Measurements from ENCODE around the gene DNAAF5.
"Not testable (repeated sequence)": the region's sequence is repeated elsewhere in the genome, so short reads cannot be mapped to it uniquely, and the experiment has no call there.

DNAAF5 gene

DNA sequence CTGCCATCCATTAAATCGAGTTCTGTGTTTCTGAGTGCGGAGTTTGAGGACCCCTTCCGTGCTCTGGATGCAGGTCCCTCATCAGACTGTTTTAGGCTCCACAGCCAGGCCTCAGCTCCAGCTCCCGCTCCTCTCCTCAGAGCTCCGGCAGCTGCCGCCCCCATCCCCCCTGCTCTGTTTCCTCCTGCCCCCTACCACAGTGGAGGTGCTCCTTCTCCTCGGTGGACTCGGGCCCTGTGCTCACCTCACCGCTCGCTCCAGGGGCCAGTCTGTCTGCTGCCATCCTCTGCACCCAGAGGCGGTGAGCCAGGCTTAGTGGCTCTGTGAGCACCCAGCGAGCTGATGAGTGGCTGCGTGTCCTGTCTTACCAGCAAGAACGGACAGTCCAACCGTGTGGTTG, 21.9 kb downstream of the DNAAF5 start:
- DNase-seq, result no peak

DNA sequence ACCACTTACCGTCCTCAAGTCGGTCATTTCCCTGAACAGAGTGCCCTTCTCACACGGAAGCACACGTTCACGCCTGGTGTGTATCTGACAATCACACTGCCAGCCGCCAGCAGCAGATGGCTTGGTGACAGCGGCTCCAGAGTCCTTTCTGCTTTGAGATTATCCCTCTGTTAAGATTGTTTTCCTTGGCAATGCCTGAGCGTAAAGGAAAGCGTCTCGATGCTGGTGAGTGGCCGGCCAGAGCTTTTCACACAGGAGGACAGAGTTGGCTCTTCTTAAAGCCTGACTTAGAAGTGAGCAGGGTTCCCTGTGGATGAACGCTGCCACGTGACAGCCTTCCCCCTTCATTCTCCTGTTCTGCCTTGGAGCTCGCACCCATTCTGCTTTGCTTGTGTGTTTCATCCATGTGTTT, 22.6 kb downstream of the DNAAF5 start:
- no peak for DNase-seq

DNA sequence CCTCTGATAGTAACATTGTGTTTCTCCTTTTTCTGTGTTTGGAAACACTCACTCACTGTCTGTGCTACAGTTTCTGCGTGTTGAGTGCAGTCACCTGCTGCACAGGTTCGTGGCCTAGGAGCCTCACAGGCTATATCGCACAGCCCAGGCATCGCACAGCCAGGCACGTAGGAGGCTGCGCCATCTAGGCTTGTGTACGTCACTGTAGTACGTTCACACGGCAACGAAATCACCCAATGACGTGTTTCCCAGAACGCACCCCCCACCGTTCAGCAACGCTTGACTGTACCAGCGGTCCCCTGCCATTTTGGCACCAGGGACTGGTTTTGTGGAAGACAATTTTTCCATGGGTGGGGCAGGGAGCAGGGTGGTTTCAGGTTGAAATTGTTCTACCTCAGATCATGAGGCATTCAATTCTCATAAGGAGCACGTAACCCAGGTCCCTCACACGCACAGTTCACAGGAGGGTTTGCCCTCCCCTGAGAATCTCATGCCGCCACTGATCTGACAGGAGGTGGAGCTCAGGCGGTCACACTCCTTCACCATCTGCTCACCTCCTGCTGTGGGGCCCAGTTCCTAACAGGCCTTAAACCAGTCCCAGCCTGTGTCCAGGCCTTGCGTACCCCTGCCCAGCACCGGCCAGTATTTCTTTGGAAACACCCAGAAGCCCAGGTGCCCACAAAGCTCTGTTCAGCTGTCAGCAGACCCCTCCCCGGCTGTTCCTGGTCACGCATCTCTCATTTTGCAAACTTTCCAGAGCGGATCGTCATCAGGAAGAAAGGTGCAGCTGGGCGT, 23.8 kb downstream of the DNAAF5 start:
- DNase-seq, result no peak

DNA sequence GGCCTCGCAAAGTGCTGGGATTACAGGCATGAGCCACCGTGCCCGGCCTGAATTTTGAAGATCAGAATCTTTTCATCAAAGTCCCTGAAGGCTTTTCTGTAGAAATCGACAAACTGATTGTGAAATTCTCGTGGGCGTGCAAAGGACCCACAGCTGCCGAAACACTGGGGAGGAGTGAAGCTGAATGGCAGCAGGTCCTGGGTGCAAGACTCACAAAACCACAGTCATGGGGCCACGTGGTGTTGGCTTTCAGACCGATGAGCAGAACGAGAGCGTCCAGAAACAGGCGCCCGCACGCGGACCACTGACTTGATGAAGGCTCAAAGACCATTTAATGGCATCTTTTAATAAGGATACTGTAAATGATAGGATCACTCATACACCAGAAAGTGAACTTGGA, 25.3 kb downstream of the DNAAF5 start:
- no peak for DNase-seq

DNA sequence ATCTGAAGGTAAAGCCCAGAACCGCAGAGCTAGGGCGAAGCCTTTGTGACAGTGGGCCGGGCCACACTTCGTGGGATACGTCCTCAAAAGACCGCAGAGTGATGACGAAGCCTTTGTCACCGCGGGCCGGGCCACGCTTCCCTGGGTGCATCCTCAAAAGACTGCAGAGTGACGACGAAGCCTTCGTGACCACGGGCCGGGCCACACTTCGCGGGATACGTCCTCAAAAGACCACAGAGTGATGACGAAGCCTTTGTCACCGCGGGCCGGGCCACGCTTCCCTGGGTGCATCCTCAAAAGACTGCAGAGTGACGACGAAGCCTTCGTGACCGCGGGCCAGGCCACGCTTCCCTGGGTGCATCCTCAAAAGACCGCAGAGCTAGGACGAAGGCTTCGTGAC, 25.8 kb downstream of the DNAAF5 start:
- DNase-seq, result not testable (repeated sequence)

DNA sequence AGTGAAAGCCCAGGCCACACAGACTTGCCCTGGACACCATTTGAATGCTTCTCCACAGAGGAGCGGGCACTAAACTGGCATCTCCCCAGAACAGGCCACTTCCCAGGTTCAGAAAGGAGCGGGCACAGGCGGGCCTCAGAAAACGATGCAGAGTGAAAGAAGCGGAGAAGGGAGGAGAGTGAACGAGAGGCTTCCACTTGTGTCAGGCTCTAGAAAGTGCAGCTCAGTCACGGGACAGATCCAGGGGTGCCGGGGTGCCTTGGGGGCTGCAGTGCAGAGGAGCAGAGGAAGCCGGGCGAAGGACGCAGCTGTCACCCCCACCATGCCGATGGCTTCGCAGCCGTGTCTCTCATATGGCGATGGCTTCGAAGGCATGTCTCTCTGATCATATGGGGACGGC, 26.7 kb downstream of the DNAAF5 start:
- DNase-seq, result no peak

DNA sequence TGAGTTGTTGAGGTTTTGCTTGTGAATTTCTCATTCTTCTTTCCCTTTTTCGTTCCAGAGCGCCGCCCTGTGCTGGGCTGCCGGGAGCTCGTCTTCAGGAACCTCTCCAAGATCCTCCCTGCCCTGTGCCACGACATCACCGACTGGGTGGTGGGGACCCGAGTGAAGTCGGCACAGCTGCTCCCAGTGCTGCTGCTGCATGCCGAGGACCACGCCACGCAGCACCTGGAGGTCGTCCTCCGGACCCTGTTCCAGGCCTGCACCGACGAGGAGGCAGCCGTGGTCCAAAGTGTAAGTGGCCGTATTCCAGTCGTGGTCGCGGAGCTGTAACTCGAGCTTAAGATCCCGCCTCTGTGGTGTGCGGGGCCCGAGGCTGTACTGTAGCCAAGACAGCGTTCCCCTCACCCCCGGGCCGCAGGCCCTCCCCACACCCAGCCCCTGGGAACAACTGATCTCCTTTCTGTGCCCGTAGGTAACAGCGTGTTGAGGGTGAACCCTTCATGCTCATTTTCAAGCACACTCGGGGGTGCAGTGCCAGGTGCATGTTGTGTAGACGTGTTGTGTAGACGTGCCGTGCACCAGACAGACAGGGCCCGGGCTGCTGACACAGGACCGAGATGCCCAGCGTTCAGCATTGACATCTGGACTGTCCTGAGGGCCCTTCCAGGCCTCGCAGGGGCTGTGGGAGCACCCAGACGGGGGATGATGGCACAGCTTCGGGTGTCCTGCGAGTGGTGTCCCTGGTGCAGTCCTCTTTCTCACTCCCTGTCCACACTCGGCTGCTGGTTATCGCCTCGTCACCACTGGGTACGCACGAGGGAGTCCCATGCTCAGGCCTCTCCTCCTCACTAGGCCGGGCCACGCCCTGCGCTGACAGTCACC, 28.3 kb downstream of the DNAAF5 start:
- DNase-seq, result no peak

DNA sequence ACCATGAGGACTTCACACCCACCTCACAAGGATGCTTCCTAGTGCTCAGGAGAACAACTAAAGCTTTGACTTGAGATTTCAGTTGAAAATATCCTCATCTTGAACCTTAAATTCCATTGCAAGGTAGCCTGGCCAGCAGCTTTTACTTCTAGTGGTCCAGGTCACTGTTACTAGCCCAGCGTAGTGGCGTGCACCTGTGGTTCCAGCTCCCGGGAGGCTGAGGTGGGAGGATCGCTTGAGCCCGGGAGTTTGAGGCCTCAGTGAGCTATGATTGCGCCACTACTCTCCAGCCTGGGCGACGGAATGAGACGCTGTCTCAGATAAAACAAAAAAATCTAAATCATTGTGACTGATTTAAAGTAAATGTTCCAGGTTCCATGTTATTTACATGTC, 28.9 kb downstream of the DNAAF5 start:
- DNase-seq, result no peak

DNA sequence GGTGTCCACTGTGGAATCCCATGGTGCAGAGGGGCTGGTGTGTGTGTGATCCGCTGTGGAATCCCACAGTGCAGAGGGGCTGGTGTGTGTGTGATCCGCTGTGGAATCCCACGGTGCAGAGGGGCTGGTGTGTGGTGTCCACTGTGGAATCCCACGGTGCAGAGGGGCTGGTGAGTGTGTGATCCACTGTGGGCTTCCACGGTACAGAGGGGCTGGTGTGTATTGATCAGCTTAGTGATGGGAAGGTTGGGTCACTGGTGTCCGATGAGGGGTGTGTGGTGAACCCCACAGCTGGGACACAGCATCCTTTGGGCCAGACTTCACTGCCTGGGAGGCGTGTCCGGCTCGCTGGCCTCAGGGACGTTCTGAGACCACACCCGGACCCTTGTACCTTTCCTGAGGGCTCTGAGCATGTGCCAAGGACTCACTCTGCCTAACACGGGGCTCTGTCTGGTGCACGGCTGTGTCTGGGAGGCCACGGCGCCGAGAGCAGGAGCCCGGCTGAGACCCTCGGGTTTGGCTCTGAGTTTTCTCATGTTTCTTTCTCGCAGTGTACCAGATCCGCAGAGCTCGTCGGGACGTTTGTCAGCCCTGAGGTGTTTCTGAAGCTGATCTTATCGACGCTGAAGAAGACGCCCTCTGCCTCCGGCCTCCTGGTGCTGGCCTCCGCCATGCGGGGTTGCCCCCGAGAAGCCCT, 29.9 kb downstream of the DNAAF5 start:
- DNase-seq, result no peak

DNA sequence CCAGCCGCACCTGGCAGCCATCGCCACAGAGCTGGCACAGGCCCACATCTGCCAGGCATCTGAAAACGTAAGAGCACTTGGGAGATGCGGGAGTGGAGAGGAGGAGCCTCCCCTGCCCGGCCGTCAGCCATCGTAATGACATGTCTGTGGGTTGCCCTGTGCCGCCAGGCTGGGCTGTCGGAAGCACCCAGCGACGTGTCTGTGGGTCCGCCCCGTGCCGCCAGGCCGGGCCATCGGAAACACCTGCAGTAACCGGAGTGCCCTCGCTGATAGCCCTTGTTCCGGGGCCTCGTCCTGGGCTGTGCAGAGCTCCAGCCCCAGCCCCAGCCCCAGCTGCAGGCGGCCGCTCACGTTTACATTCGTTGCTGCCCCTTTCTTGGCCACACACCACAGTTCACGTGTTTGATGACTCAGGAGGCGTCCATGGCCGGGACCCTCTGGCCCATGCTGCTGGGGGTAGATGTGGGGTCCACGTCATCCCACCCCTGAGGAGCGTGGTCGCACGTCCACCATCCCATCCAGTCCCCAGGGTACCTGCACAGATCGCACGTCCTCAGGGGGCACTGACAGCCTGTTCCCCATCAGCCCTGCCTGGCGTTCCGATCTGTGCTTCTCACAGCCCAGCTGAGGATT, 30.5 kb downstream of the DNAAF5 start:
- no peak for DNase-seq

DNA sequence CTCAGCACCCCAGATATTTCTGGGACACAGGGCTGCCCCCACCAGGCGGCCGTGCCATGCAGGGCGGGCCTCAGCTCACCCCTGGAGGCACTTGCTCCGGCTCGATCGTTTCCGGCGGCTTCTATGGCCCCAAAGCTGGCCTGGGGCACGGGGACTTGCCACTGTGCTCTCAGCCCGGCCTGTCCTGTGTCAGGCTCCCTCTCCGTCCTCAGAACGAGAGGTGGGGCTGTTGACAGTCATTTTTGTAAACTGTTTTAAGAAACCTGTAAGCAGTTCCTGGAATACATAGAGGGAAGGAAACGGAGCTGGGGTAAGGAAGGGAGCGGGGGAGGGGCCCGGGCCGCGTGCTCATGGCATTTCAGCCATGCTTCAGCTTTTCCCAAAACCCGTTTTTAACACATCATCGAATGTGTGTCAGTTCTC, 31.3 kb downstream of the DNAAF5 start:
- DNase-seq, result no peak

DNA sequence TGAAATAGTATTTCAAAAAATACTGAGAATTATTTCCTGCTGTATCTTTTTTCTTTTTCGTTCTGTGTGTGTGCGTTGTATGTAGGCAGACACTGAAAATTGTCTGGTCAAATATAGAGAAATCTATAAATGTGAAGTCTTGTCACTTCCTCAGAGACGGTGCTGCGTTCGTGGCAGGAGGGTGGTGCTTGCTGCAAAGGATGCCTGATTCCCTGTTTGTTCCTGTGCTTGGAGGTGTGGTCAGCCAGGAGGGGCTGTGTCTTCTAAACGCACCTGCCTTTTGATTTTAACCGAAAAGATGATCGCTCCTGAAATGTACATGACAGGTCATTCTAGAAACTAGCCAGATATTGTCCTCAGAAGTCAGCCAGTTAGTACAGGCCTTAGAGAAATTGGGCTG, 33.1 kb downstream of the DNAAF5 start:
- DNase-seq, result no peak

DNA sequence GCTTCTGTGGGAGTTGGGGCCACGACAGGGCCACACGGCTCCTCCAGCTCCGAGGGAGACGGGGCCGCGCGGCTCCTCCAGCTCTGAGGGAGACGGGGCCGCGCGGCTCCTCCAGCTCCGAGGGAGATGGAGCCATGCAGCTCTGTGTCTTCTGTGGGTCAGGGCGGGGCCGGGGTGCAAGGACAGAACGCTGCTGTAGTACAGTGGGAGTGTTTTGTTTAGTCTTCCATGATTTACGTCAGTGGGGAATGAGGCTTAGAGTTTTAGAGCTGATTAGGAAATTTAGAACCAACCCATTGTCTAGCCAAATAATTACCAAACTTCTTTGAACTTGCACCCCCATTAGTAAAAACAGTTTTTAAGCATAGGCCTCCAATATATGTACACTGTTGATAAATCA, 33.5 kb downstream of the DNAAF5 start:
- no peak for DNase-seq

DNA sequence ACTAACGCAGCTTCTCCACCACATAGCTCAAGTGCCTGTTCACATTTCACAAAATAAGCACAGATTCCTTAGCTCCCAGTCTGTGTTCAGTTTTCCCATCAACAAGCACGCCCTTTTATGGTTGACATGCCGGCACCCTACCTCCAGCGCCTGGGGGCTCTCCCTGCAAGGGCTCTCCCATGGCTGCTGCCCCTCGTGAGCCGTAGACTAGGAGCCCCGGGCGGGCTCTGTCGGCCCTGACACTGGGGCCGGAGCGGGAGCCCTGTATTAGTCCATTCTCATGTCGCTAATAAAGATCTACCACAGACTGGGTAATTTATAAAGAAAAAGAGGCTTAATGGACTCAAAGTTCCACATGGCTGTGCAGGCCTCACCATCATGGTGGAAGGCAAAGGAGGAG, 34.6 kb downstream of the DNAAF5 start:
- no peak for DNase-seq

DNA sequence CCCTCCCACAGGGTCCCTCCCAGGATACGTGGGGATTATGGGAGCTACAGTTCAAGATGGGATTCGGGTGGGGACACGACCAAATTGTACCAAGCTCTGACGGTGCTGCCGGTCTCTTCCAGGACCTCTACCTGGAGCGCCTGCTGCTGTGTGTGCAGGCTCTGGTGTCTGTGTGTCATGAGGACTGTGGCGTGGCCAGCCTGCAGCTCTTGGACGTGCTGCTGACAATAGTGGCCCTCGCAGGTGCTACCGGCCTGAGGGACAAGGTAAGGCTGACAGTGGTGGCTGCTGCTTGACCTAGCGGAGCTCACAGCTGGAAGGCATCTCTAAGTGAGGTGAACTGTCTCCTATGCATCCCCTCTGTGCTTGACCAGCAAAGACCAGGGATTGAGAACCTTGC, 35.1 kb downstream of the DNAAF5 start:
- DNase-seq, result no peak

DNA sequence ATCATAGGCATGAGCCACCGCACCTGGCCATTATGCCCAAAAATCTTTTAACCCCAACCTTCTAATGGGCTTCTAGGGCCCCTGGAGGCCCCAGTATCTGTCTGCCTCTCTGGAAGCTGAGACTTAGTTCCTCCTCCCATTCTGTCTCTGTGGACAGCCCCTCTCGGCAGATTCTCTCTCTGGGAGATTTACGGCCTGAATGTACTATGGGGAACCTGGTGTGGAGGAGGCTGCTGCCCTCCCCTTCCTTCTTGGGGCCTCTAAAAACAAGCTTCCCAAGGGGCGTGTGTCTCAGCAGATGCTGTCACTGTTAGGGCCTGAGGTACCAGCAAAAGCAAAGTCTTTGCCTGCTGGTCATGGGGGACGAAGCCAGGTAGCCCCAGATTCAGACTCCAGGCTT, 36.4 kb downstream of the DNAAF5 start:
- DNase-seq, result no peak

DNA sequence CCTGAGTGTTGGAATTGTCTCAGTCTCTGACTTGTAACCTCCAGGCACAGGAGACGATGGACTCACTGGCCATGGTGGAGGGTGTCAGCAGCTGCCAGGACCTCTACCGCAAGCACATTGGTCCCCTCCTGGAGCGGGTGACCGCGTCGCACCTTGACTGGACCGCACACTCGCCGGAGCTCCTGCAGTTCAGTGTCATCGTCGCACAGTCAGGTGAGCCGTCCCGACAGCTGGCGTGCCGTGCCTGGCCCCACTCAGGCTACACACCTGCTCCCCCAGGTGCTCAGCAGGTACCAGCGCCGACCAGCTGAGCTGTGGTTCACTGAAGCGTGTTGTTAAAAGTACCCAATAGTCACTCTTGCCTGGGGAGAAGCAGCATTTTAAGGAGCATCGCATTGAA, 37.3 kb downstream of the DNAAF5 start:
- DNase-seq, result no peak

DNA sequence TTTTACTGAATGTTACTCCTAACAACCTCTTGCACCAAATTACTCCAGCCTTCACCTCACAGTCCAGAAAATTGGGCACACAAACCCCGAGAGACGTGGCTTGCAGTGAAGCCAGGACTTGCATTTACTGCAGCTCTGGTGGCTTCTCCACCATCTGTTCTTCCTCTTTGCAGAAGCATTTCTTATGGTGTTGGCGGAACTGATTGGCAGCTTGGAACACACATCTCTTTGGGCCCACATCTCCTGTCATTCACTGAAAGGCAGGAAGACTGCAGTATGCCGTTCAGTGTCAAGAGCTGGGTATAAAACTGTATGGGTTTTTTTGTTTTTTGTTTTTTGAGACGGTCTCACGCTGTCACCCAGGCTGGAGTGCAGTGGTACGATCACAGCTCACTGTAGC, 38.9 kb downstream of the DNAAF5 start:
- DNase-seq, result no peak

DNA sequence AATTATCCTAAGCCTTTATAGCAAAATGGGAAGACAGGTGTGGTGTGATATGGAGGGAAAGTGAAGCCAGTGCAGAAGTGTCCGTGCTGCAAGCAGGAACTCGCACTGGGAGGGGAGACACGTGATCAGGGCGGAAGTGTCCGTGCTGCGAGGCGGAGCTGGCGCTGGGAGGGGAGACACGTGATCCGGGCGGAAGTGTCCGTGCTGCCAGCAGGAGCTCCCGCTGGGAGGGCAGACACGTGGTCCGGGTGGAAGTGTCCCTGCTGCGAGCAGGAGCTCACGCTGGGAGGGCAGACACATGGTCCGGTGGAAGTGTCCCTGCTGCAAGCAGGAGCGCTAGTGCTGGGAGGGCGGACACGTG, 41.1 kb downstream of the DNAAF5 start:
- DNase-seq, result no peak

DNA sequence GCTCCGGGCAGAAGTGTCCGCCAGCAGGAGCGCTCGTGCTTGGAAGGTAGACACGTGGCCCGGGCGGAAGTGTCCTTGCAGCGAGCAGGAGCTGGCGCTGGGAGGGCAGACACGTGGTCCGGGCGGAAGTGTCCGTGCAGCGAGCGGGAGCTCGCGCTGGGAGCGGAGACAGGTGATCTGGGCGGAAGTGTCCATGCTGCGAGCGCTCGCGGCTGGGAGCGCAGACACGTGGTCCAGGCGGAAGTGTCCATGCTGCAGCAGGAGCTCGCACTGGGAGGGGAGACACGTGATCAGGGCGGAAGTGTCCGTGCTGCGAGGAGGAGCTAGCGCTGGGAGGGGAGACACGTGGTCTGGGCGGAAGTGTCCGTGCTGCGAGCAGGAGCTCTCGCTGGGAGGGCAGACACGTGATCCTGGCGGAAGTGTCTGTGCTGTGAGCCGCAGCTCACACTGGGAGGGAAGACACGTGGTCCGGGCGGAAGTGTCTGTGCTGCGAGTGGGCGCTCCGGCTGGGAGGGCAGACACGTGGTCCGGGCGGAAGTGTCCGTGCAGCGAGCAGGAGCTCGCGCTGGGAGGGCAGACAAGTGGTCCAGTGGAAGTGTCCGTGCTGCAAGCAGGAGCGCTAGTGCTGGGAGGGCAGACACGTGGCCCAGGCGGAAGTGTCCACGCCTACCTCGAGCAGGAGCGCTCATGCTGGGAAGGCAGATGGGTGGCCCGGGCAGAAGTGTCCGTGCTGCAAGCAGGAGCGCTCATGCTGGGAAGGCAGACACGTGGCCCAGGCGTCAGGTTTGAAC, 41.6 kb downstream of the DNAAF5 start:
- no peak for DNase-seq

DNA sequence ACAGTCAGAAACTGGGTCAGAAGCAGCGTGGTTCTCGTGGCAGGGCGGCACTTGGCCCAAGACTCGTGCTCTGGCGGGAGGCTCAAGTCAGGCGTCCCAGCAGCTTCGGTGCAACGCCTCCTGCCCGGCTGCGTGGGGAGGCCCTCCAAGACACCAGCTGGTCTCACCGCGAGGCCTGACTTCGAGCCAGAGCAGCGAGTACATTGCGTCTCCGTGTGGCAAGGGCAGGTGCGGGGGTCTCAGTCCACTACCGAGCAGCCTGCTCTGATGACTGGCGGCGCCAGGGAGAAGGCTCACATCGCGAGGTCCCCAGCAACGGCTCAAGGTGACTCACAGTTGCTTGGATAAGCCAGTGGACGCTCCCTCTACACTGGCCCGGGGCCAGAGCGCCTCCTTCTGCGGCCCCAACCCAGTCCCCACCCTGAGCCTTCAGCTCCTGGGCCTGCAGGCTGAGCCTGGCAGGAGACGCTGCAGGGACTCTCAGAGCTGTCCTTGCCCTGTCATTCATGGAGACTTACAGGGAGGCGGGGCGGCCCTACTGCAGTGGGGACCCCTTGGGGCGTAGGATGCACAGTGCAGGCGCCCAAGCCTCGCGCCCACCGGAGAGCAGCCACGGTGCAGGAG, 42.5 kb downstream of the DNAAF5 start:
- no peak for DNase-seq

DNA sequence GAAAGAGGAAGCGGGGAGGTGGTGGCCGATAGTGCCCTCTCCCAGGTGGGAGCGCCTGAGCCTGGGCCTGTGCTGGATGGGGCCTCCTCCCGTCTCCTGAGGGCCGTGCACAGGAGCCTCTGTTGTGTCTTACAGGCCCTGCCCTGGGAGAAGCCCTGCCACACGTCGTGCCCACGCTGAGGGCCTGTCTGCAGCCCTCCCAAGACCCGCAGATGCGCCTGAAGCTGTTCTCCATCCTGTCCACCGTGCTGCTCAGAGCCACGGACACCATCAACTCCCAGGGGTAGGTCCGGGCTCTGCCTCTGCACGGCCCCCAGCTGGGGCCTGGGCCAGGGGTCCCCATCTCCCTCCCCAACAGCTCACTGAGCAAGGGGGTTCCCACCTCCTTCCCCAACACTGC, 43.8 kb downstream of the DNAAF5 start:
- DNase-seq, result no peak
